Eye (tissue), 1 donor: Measurements from ENCODE around the gene MRPS12.
"Not testable (repeated sequence)": the region's sequence is repeated elsewhere in the genome, so short reads cannot be mapped to it uniquely, and the experiment has no call there.

Experiments
- DNase-seq: peaks from one replicate; pipeline ENCODE4 v3.0.0-alpha.2; 2015

MRPS12 gene

DNA sequence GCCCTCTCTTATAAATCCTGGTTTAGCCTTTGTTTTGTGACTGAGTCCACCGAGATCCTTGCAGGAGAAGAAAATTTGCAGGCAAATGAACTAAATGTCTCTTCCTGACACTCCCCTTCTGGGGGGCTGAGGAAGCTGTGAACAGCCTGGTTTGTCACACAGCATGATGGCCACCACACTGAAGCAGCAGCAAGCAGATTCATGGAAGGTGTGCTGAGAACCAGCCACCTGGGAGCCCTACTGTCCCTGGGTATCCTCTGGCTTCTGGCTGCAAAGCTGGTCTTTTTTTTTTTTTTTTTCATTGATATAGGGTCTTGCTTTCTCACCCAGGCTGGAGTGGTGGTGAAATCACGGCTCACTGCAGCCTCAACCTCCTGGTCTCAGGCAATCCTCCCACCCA is 11.2 kb downstream of the MRPS12 start:
- no peak for DNase-seq

DNA sequence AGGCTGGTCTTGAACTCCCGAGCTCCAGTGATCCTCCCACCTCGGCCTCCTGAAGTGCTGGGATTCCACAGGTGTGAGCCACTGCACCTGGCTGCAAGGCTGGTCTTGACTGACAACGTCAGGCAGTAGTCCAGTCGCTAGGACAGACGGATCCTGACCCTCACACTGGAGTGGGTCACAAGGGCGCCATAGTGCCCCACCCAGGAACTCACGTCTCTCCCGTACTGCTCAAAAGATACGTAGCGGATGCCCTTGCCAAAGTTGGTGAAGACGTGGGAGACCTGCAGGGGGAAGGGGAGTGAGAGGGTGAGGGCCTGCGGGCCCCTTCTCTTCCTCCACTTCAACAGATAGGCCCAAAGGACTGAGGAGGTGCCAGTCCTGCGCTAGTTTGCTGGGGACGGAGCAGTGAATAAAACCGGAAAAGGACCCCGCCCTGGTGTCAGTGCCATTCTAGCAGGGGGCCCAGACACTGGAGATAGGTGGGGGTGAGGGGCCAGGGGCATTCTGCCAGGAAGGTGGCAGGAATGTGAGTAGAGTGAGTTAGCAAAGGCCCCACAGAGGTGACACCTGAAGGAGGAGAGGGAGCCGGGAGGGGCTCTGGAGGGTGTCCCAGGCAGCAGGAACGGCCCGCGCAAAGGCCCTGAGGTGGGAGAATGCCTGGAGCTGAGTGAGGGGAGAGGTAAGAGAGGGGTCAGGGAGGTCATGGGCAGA is 11.9 kb downstream of the MRPS12 start:
- no peak for DNase-seq

DNA sequence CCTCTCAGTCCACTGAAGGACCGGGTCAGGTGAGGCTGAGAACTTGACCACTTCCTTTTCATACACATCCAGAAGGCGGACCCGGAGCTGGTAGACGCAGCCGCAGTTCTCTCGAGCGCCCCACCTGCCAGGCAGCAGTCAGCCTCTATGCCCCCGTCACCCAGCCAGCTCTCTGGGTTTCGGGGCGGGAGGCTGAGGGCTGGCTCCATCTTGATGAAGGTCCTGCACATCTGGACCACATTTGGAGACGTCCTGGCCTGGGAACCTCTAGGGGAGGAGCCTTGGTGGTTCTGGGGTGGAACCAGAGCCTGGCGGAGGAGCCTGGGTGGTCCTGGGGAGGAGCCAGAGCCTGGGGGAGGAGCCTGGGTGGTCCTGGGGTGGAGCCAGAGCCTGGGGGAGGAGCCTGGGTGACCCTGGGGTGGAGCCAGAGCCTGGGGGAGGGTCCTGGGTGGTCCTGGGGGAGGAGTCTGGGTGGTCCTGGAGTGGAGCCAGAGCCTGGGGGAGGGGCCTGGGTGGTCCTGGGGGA is 14.3 kb downstream of the MRPS12 start:
- DNase-seq = no peak

DNA sequence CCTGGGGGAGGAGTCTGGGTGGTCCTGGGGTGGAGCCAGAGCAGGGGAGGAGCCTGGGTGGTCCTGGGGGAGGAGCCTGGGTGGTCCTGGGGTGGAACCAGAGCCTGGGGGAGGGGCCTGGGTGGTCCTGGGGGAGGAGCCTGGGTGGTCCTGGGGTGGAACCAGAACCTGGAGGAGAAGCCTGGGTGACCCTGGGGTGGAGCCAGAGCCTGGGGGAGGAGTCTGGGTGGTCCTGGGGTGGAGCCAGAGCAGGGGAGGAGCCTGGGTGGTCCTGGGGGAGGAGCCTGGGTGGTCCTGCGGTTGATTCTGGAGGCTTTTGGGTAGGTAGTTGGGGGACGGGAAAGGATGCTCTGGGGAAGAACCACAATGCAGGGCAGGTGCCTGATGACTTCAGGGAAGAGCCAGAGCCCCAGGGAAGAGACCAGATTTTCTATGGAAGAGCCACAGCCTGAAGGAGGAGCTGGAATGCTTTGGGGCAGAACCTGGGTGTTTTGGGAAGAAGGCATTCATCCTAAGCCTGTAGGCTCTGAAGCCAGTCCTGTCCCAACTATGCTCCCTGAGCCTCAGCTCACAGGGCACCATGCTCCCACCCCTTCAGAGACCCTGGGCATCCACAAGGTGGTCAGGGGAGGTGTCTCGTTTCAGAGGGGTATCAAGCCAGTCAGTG is 15.0 kb downstream of the MRPS12 start:
- no peak for DNase-seq

DNA sequence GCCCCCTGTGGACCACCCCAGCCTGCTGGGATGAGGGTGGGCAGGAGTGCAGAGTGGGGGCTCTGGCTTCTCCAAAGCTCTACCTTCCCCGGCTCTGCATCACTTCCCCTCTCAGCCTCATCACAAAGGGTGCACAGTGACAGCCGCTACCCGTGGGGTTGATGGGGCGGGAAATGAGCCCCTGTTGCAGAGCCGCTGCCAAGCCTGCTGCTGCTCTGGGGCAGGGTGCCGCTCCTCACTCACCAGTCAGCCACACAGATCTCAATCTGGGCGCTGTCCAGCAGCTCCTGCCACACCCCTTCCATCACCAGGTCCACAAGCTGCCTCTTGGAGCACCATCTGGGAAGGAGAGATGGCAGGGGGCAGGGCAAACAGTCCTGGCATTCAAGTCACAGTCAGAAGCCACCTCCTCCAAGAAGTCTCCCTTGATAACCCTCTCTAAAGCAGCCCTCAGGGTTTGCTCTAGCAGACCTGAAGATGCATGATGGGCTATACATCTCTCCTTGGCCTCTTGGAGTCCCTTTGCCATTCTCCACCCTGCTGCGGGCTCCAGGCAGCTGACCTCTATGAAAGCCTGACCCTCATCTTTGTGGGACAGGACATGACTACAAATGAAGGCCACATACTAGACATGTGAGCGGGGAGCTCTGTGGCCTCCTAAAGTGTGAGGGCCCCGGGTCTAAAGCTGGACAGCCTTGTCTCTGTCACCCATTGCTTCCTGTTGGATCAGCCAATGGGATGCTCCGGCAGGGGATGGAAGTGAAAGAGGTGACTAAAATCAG is 15.7 kb downstream of the MRPS12 start:
- DNase-seq = no peak

DNA sequence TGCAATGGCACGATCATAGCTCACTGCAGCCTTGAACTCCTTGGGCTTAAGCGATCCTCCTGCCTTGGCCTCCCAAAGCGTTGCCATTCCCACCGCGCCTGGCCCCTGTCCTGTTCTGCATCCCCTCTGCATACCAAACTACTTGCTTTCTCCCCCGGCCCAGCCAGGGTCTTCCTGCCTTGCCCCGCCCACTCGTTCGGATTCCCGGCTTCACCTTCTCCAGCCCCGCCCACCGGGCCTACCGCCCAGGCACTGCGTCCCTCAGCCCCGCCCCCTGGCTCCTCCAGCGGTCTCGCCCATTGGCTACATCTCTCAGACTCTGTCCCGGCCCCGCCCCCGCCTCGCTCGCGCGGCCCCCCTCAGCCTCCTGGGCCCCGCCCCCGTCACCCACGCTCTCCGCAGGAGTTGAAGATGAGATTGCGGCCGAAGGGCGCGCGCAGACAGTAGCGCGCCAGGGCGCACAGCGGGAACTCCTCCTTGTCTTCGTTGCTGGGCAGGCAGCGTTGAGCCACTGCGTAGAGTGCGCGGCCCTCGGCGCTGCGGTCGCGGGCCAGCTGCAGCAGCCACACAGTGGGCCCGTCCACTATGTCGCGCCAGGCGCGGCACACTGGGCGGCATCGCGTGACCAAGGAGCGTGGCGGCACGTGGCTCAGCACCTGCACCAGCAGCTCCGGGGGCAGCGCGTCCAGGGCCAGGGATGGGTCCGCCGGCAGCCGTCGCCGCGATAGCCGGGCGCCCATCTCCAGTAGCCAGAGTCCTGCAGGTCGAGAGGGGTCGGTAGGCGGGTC is 19.0 kb downstream of the MRPS12 start:
- peak; percentile 96 for DNase-seq

DNA sequence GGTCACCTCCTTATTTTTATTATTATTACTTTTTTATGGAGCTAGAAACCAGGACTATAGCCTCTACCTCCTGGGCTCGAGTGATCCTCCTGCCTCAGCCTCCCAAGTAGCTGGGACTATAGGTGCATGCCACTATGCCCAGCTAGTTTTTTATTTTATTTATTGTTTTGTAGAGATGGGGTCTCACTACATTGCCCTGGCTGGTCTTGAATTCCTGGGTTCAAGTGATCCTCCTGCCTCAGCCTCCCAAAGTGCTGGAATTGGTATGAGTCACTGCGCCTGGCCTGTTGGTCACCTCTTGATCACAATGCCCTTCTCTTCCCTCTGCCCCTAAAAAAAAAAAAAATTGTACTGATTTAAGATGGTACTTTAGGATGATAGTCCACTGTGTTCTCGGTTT is 20.4 kb downstream of the MRPS12 start:
- no peak for DNase-seq

DNA sequence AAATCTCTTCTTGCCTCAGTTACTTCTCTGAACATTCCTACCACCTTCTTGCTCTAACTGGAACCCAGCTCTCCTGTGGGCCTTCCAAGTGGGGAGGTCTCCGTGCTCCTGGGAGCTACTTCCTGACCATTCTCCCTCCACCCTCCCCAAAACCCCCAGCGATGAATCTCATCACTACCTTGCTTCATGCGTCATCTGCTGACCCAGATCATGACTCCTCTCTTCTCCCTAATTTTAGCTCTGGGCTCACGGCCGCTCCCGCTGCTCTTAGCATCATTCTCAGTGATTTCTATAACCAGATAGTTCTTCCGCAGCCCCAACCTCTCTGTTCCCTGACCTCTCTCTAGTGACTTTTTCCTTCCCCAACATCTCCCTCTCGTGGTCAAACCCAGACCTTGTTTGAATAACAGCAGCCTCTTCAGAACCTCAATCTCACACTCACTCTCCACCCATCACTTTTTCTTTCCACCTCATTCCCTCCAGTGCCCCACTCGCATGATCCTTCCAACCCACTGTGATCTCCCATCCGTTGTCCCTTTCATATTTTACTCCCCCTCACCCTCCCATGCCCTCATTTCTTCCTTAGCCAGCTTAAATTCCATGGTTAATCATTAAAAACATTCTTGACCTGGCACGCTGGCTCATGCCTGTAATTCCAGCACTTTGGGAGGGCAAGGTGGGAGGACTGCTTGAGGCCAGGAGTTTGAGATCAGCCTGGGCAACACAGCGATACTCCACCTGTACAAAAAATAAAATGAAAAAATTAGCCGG is 21.8 kb downstream of the MRPS12 start:
- peak; percentile 73 for DNase-seq

DNA sequence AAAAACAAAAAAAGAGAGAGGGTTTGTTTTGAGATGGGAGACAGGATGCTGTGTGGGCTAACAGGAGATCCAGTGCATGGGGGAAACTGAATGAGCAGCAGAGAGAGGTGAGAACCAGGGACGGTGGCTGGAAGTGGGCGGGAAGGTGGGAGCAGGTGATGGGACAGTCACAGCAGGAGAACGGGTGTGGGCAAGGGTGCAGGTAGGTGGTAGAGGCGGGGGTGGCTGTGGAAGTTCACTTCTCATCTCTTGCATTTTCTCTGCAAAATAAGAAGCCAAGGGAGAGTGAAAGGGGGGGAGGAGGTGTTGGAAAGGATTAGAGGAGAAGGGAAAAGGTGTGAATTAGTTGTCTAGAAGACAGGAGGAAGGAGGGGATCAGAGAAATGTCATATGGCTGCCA is 22.9 kb downstream of the MRPS12 start:
- DNase-seq = no peak

DNA sequence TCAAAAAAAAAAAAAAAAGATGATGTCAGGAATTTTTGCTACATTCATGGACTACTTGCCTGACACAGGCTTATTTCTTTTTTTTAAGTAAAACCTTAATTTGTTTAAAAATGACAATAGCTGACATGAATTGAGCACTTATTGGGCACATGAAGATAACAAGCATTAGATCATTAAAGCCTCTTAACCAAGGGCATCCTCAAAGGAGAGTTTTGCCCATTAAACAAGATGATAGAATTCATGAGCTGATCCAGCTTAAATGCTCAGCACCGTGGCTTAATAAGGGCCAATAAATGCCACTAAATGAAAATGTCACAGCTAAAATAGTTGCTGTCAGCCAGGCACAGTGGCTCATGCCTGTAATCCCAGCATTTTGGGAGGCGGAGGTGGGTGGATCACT is 25.5 kb downstream of the MRPS12 start:
- no peak for DNase-seq

DNA sequence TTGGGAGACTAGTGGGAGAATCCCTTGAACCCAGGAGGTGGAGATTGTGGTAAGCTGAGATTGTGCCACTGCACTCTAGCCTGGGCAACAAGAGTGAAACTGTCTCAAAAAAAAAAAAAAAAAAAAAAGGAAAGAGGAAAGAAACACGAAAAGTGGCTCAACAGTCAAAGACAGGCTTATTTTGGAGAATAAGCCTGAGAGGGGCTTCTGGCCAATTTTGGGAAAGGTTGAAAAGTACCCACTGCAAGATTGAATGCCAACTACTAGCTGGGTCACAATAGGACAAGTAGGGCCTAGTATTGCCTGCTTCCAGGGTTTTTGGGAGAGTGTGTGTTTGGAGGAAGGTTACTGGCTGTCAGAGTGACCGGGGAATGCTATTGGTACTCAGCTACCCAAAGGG is 27.6 kb downstream of the MRPS12 start:
- no peak for DNase-seq

DNA sequence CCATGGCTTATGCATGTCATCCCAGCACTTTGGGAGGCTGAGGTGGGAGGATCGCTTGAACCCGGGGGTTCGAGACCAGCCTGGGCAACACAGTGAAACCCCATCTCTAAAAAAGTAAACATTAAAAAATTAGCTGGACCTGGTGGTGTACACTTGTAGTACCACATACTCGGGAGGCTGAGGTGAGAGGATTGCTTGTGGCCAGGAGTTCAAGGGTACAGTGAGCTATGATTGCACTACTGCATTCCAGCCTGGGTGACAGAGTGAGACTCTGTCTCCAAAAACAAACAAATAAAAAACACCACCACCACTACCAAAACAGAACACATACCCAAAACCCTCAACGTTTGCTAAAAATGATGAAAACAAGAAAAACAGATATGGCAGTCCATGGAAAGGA is 28.9 kb downstream of the MRPS12 start:
- no peak for DNase-seq

DNA sequence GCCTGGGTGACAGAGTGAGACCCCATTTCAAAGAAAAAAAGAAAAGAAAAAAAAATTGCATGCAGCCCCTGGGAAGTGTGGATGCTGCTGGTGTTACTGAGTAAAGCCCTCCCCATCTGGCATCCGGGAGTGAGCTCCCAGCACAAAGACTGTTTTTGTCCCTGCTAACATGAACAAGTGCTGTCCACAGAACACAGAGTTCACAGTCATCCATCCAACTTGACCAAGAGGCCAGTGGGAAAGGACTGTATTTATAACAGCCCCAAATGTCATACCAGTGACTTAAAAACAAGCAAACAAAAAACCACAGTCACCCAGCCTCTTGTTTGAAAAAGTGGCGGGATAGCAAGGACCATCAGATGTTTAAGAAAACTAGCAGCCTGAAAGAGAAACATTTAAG is 34.0 kb downstream of the MRPS12 start:
- no peak for DNase-seq

DNA sequence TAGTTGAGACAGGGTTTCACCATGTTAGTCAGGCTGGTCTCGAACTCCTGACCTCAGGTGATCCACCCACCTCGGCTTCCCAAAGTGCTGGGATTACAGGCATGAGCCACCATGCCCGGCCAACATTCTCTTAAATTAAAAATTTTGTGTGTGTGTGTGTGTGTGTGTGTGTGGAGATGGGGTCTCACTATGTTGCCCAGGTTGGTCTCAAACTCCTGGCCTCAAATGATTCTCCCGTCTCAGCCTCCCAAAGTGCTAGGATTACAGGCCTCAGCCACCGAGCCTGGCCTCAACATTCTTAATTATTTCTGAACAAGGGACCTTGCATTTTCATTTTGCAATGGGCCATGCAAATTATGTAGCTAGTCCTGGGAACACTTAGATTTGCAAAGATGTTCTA is 35.4 kb downstream of the MRPS12 start:
- not testable (repeated sequence) for DNase-seq

DNA sequence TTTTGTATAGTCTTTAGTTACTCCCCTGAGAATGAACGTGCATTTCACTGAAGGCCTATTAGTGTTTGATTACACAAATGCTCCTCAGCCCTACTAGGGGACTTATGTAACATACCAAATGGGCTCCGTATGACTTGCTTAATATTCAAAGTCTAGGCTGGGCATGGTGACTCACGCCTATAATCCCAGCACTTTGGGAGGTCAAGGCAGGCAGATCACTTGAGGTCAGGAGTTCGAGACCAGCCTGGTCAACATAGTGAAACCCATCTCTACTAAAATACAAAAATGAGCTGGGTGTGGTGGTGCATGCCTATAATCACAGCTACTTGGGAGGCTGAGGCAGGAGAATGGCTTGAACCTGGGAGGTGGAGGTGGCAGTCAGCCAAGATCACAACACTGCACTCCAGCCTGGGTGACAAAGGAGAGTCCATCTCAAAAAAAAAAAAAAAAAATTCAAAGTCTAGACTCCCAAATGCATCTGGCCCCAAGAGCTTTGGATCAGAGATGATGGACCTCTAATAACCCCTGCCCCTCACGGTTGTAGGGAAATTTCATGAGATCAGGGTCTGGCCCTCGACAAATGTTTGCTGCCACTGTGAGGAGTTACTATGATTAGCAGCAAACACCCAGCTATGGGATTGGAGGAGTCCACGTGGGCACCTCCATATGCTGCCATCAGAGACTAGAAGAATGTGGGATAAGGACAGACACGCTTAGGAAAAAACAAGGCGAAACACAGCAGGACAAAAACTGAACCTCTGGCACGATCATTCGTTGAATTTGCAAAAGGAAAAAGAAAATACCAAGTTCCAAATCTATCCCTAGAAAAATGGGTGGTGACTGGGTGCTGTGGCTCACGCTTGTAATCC is 40.2 kb downstream of the MRPS12 start:
- no peak for DNase-seq

DNA sequence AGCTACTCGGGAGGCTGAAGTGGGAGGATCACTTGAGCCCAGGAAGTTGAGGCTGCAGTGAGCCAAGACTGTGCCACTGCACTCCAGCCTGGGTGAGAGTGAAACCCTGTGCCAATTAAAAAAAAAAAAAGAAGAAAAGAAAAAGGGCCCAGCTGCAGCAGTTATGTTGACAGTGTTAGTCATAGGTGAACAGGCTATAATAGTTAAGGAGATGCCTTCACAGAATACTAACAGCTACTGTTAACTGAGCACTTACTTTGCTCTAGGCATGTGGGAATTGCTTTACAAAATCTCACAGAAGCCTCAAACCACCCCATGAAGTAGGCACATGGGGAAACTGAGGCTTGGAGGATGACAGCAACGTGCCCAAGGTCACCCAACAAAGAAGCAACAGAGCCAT is 40.9 kb downstream of the MRPS12 start:
- DNase-seq = no peak

DNA sequence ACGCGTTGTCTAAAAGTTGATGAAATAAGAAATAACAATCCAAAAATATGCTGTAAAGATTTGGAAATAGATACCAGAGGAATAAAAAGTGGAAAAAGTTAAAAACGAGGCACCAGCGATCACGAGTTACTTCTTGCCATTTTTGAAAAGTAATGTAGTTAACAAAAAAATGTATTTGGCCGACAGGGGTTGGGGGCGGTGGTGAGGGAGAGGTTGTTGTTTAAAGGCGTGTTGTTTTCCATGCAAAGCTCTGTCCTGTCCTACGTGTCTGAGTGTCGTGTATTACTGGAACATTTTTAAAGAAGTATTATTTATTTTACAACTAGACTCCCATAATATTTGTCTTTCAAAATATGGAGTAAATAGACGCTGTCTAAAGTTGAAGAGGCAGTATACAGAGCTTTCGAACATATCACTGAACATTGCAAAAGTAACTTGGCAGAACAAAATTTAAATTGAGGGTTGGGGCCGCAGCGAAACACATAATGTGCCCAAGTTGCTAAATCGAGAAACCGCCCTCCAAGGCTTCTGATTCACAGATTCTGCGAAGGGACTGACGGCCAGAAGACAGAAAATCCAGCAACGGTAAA is 44.0 kb downstream of the MRPS12 start:
- DNase-seq = no peak

DNA sequence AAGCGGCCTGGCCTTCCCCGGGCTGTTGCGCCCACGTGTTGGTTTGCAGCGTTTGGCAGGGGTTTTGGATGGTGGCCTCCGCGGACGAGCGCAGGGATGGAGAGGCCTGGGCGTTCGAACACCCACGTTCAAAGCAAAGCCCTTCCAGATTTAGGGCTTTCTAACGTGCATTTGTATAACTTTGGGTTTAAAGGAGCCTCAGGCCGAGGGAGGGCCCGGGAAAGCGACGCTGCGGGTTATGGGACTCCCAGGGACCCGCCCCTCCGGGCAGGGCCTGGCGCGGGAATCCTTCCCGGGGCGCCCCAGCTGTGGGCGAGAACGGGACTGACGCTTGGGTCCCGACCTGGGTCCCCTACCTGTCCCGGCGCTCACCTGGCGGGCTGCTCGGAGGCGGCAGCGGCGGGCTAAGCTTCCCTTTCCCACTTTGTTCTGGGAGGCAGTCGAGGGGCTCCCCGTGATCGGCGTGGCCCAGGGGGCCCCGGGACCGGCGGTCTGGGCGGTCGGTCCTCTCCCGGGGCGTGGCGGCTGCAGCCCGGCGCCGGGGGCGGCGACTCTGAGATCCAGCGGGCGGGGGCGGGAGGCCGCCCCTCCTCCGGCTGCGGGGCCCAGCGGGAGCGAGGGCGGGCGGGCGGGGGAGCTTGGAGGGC is 44.6 kb downstream of the MRPS12 start, which contains the start of gene FBXO17:
Gene FBXO17 (minus strand): TSS at position 529 of the 647 bp plus-strand sequence. CDS start 25,423 bp downstream, outside the sequence.
- peak; percentile 75 for DNase-seq

DNA sequence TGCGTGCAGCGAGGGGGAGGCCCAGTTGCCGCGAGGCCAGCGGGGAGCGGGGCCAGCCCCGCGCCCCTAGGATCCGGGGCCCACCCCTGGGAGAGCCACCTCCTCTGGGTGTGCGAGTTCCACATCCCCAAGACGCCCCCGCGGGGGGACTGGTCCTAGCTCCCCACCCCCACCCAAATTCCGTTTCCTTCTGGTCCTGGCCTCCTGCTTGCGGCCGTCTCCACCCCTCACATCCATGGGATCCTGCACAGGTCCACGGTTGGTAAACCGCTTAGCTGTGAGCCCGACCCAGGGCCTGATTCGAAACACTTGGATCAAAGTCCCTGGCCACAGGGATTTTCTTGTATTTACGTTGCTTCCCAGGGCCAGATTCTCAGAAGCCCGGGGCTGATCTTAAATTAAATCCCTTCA is 45.1 kb downstream of the MRPS12 start:
- DNase-seq = peak; percentile 73
